Activated CD8-positive, alpha-beta memory T cell treated with anti-CD3 and anti-CD28 coated beads for 36 hours (primary cell): ENCODE data around the gene PDZD4. TPM values are rescaled to one million over a fixed set of nuclear protein-coding genes. Genes with fewer than 3 reads are reported as not detected.

Source experiments
- CTCF ChIA-PET: fragments of 350-600 bp; sonication (Branson Sonifier 250); formaldehyde crosslinking; loops from one replicate; lab custom pipeline; 2021; ENCODE audit warnings: antibody characterized with exemption; lab: Charles Lee
- POLR2A ChIA-PET: fragments of 350-600 bp; sonication (Branson Sonifier 250); formaldehyde crosslinking; loops from one replicate; lab custom pipeline; 2021; ENCODE audit warnings: antibody characterized with exemption; lab: Charles Lee
- total RNA-seq, 2 experiments: library from RNA; stranded (reverse); gene quantifications; one replicate each; pipeline ENCODE4 v1.2.3, GENCODE V29; 2021

PDZD4 gene
- total RNA-seq, 2 experiments from 2014 or later, result 0.94 to 0.99 TPM

GRCh38 chrX:153869473-153870287 lies 39.3 kb upstream of the PDZD4 start:
- ChIA-PET CTCF (no interaction called here), POLR2A (no interaction called here)

DNA sequence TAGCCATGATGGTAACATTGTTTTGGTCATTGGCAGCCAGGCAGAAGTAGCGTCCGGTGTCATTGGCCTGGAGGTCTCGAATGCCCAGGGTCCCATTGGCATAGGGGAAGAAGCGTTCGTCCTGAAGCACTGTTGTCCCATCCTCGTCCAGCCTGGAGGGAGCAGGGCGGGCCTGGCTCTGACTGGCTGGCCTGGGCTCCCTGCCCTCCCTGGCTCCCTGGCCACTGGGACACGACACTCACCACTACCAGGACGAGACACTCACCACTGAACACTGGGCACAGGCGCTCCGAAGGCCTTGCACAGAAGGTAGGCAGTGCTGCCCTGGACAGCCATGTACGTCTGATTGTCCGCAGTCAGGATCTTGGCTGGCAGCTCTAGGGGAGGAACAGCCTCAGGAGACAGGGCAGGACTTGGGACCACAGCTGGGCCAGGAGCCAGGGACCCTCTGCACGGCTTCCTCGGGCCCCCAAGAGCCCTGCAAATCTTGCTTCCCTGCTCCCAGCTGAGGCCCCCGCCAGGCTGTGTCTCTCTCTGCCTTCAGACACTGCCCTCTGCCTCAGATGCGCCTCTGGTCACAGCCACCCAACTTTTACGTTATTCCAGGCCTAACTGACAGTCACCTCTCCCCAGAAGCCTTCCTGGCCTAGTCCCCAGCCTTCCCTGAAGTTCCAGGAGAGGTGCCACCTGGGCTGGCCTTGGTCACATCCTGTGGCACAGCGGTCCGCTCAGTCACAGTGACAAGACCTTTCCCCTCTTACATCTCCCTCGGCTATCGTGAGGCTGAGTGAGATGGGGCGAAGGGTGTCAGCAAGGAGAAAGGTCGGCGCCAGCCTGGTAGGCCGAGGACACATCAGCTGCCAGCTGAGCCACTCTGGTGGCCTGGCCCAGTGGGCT lies 38.5 kb upstream of the PDZD4 start:
- ChIA-PET CTCF (no interaction called here), POLR2A (no interaction called here)

- ChIA-PET CTCF (no interaction called here), POLR2A (no interaction called here)
Measured at GRCh38 chrX:153867671-153868070, 37.3 kb upstream of the PDZD4 start.

- CTCF ChIA-PET, result no interaction called here
- POLR2A ChIA-PET, result no interaction called here
Measured at GRCh38 chrX:153867139-153867538, 36.8 kb upstream of the PDZD4 start.

GRCh38 chrX:153866302-153867019 lies 36.1 kb upstream of the PDZD4 start:
- POLR2A ChIA-PET, result no interaction called here
- CTCF ChIA-PET, result no interaction called here

DNA sequence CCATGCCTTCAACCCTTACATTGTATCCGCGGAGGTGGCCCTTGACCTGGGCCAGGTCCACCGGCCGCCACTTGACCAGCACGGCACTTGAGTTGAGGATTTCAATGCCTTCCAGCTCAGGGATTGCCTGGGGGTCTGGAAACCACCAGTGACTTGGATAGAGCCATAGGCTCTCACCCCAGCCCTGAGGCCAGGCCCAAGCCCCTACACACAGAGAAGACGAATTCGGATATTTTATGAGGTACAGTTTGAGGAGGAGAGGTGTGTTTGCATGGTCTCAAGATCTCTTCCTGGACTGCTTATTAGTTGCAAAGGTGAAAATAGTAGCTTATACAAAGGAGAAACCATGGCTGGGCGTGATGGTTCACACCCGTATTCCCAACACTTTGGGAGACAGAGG lies 35.3 kb upstream of the PDZD4 start:
- POLR2A ChIA-PET, result no interaction called here
- CTCF ChIA-PET, result no interaction called here

DNA sequence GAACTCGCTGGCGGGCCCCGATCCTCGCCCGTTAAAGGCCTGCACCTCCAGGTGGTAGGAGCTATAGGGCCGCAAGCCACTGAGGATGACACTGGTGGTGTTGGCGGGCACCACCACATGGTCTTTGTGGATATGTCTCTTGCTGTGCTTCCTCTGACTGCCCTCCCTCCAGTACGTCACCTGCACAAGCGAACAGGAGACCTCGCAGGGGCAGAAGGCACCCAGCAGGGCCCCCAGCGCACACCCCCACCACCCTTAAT lies 34.9 kb upstream of the PDZD4 start:
- POLR2A ChIA-PET, result no interaction called here
- CTCF ChIA-PET, result no interaction called here

DNA sequence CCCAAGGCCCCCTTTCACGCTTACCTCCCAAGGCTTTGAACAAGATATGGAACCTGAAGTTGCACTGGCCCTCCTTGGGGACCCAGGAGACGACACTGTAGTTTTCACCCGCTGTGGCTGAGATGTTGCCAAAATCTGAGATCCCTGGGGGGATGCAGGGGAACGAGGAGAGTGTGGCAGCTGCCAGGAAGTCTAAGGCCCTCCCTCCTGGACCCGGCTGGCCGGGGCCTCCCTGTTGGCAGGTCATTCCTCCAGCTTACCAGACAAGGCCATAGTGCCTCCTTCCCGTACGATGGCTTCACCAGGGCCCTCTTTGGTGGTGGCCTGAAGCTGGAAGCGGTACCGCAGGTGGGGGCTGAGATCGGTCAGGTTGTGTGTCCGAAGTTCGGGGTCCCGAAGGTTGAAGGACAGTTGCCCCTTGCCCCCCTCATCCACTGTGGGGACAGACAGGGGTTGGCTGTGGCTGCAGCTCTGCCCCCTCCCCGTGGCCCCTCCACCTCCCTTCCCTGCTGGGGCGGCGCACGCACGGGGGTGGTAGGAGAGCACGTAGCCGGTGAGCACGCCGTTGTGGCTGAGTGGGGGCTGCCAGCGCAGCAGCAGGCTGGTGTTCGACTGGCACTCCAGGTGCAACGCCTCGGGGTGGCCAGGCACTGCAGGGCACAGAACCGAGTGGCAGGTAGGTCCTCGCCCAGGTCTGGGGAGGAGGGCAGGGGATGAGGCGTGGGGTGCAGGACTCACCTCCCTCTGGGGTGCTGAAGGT lies 34.4 kb upstream of the PDZD4 start:
- CTCF ChIA-PET, result interaction anchor here (0.6 kb wide), 1 partner anchor 72 kb away, joined by 3 read pairs; no protein-coding TSS in a partner anchor
- POLR2A ChIA-PET, result no interaction called here

DNA sequence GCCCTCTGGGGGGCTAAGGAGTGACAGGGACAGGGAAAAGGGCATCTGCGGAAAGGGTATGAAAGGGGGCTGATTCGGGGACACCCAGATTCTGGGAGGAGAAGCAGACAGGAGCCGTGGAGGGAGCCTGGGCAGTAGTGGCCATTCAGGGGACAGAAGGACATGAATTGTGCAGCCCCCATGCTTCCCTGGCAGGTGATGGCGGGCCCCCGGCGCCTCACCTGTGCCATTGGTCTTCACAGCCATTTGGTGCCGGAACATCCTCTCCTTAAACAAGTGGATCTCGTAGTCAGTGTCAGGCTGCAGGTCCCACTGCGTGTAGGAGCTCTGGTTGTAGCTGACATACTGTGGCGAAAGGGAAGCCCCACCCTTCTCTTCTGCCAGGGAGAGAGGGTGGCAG lies 33.8 kb upstream of the PDZD4 start:
- POLR2A ChIA-PET, result no interaction called here
- CTCF ChIA-PET, result interaction anchor here (0.6 kb wide), 1 partner anchor 72 kb away, joined by 3 read pairs; no protein-coding TSS in a partner anchor

- POLR2A ChIA-PET, result no interaction called here
- CTCF ChIA-PET, result no interaction called here
Measured at GRCh38 chrX:153863251-153863991, 33.1 kb upstream of the PDZD4 start.

DNA sequence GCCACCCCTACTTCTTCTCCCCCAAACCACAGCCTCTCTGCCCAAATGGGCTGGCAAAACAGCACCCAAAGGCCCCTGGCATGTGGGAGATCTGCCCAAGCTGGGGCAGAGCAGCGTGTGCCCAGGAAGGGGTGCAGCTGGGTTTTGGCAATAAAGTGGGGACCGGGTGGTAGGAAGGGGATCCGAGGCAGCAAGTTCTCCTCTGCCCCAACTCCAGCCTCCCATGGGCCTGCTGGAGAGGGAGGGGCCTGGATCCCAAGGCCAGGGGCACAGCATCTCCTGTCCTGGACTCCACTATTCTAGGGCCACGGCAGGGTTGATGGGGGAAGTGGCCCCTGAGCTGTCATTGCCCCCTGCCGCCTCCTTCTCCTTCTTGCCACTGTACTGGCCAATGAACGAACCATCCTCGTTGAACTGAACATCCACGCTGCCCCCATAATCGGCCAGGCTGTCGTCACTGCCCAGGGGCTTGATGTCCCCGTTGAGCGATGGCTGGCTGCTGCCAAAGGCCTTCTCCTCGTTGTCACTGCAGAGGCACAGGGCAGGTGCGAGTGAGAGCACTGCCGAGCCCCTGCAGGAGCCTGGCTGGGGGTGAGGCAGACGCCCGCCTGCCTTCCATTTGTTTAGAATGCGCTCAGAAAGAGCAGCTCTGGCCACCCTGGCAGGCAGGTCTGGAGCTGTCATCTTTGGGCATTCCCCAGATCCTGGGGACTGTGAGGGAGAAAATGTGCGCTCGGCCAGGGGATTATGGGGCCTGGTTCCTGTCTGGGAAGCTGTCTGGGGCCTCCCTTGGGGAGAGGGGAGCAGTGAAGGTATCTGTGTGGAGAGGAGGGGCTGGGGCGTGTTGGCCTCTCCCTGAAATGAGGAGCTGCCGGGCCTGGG lies 32.3 kb upstream of the PDZD4 start:
- ChIA-PET POLR2A (no interaction called here), CTCF (no interaction called here)

- CTCF ChIA-PET, result no interaction called here
- POLR2A ChIA-PET, result no interaction called here
Measured at GRCh38 chrX:153861733-153862310, 31.5 kb upstream of the PDZD4 start.

GRCh38 chrX:153861151-153861550 lies 30.8 kb upstream of the PDZD4 start:
- ChIA-PET POLR2A (no interaction called here), CTCF (no interaction called here)

GRCh38 chrX:153857348-153857903 lies 27.1 kb upstream of the PDZD4 start:
- ChIA-PET POLR2A (no interaction called here), CTCF (no interaction called here)

DNA sequence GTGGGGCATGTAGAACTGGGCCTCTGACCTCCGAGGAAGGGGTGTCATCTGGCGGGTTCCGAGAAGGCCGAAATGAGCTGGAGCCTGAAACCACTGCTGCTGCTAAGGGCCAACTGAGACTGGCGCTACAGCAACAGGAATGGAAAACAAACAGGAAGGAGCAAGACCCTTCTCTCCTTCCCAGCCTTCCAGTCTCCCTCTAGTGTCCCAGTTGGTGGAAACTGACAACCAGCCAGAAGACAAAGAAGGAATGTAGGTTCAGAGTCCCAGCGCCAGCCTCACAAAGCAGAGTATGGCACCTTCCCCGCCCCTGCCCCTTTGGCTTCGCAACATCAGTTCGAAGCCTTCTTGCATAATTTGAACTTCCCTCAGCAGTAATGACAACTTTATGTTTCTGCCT lies 24.4 kb upstream of the PDZD4 start:
- ChIA-PET POLR2A (no interaction called here), CTCF (no interaction called here)

DNA sequence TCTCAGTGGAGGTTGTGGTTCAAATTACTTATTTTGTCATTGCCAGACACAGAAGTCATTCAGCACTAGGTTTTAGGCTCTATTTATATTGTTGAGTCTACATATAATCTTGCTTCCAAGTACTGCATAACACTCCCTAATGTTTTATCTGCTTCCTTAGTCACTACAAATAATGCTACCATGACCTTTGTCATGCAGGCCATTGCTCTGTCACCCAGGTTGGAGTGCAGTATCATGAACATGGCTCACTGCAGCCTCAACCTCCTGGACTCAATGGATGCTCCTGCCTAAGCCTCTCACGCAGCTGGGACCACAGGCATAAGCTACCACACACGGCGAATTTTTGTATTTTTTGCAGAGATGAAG lies 23.5 kb upstream of the PDZD4 start:
- ChIA-PET CTCF (no interaction called here), POLR2A (no interaction called here)

DNA sequence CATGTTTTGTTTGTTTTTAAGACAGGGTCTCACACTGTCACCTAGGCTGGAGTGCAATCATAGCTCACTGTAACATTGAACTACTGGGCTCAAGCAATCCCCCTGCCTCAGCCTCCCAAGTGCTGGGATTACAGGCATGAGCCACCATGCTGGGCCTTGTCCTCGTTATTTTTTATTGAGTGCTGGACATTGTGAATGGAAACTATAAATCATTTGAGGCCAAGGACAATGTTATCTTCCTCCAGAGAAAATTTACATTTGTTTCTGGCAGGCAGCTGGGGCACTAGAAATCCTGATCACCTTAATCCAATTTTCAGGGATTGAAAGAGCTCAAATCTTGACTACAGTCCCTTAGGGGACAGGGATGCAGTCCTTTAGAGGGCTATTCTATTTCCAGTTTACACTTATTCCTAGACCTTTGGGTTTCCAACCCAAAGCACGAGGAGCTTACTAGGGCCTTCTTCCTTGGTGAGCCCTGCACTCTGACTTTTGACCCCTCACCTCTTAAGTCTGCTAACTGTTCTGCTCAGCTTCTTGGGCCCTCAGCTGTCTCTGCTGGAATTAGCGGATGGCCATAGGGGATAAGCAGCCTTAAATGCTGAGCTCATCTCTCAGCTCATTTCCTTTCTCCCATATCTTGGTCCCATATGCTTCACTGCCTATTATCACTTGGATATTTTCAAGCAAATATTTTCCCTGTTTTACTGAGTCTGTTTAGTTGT lies 23.0 kb upstream of the PDZD4 start:
- CTCF ChIA-PET, result no interaction called here
- POLR2A ChIA-PET, result no interaction called here
